Peyer's patch (tissue), 4 donors: Measurements from ENCODE around the gene DNM3. TPM values are rescaled to one million over a fixed set of nuclear protein-coding genes. Genes with fewer than 3 reads are reported as not detected.

Experiments used
- DNase-seq, 3 donors: peaks; one replicate each; pipeline ENCODE4 v3.0.0-alpha.2; 2017 to 2019
- H3K27ac ChIP-seq, 4 donors: fragments of 200-600 bp; sonication (generic); one replicate each; pipeline ENCODE4 v1.5.1; 2016 to 2019
- H3K27me3 ChIP-seq, 2 donors: fragments of 200-600 bp; sonication (generic); one replicate each; pipeline ENCODE4 v1.5.1; 2019
- H3K36me3 ChIP-seq, 3 donors: fragments of 200-600 bp; sonication (generic); one replicate each; pipeline ENCODE4 v1.5.1; 2016 to 2019
- H3K4me1 ChIP-seq, 4 donors: fragments of 200-600 bp; sonication (generic); one replicate each; pipeline ENCODE4 v1.5.1; 2016 to 2019
- H3K4me3 ChIP-seq, 4 donors: fragments of 200-600 bp; sonication (generic); 1 replicate in 3 of 4; 2 replicates in 1 of 4; pipeline ENCODE4 v1.5.1; 2016 to 2019; ENCODE audit warnings: mild to moderate bottlenecking in 1 of 4
- H3K9me3 ChIP-seq, 4 donors: fragments of 200-600 bp; sonication (generic); one replicate each; pipeline ENCODE4 v1.5.1; 2016 to 2019; ENCODE audit warnings: mild to moderate bottlenecking in 1 of 4
- POLR2A ChIP-seq, 2 donors: fragments of 450-650 bp; IDR thresholded peaks; one replicate each; pipeline ENCODE4 v1.5.1; 2017; ENCODE audit warnings: antibody characterized with exemption in 2 of 2, mild to moderate bottlenecking in 2 of 2, moderate library complexity in 2 of 2
- small RNA-seq, 2 donors: library from RNA; depleted of rRNA; stranded (forward); fragments of <200 nt; gene quantifications; one replicate each; pipeline ENCODE3, GENCODE V24; 2016
- total RNA-seq, 4 donors: library from RNA; depleted of rRNA; stranded (reverse); fragments of >200 nt; gene quantifications; one replicate each; pipeline ENCODE4 v1.1.0, GENCODE V29; 2016
- TF ChIP-seq, protein P1 (sequence below), 6 experiments: fragments of 450-650 bp in 4 of 6; fragments of 200-600 bp in 2 of 6; sonication (generic) in 1 of 6; IDR thresholded peaks; one replicate each; pipeline ENCODE4 v1.5.1; 2017 to 2019; ENCODE audit warnings: antibody characterized with exemption in 6 of 6, mild to moderate bottlenecking in 3 of 6, moderate library complexity in 1 of 6

Gene DNM3
- total RNA-seq, 4 donors from 2014 or later: 1.4 to 11.6 (median 2.0) TPM

DNA sequence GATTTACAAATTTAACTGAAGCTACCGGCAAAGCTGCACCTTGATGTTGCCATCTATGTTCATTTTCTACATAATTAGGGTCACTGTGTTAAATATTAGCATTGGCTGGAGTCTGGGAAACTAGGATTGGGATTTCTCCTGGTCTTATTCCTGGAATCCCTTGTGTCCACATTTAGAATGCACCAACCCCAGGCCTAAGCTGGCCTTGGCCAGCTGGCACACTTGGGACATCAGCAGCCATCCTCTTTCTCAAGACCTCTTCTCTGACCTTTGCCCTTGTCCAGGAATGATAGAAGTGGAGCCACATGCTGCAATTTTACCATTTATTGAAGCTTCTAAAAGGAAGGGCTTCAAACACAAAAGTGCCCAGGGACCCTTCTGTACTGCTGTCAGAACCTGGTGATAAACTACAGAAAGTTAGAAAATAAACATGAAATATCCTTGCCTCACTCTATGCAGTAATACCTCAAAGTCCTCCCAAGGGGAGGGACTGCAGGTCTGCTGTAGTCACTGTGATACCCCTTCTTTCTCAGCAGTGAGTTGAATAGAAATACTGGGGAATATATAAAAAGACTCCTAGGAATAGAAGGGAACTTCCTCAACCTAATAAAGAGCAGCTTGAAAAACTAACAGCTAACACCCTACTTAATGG, 616.3 kb downstream of the DNM3 start:
- no peaks in the 10 kb centered on the region for H3K4me1 ChIP-seq
- no peak for DNase-seq
- TF ChIP-seq, protein P1, sequence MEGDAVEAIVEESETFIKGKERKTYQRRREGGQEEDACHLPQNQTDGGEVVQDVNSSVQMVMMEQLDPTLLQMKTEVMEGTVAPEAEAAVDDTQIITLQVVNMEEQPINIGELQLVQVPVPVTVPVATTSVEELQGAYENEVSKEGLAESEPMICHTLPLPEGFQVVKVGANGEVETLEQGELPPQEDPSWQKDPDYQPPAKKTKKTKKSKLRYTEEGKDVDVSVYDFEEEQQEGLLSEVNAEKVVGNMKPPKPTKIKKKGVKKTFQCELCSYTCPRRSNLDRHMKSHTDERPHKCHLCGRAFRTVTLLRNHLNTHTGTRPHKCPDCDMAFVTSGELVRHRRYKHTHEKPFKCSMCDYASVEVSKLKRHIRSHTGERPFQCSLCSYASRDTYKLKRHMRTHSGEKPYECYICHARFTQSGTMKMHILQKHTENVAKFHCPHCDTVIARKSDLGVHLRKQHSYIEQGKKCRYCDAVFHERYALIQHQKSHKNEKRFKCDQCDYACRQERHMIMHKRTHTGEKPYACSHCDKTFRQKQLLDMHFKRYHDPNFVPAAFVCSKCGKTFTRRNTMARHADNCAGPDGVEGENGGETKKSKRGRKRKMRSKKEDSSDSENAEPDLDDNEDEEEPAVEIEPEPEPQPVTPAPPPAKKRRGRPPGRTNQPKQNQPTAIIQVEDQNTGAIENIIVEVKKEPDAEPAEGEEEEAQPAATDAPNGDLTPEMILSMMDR (IDR thresholded peaks at IDR 0.05): no peak
- TF ChIP-seq POLR2A (IDR thresholded peaks at IDR 0.05): no peak
- H3K27ac ChIP-seq: no peak overlapping the region
- H3K36me3 ChIP-seq: no peaks in the 10 kb centered on the region
- H3K4me3 ChIP-seq: no peak overlapping the region
- no peaks in the 10 kb centered on the region for H3K27me3 ChIP-seq
- no peaks in the 10 kb centered on the region for H3K9me3 ChIP-seq

DNA sequence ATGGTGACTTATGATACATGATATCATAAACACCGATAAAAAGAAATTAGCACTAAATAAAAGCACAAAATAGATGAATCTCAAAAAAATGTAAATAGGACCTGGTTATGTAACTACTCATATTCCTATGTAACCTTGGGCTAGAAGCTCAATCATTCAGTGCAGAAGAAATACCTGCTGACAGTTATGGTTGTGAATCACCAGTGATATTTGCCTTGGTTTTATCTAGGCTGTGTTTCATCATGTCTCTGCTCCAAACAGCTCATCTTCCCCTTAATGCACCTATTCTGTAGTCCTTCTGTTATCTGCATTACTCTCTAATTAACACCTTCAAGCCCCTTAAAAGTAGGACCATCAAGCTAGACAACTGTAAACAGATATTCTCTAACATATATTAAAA, 618.9 kb downstream of the DNM3 start:
- Histone ChIP-seq H3K9me3 (no peaks in the 10 kb centered on the region), H3K4me1 (no peaks in the 10 kb centered on the region), H3K36me3 (no peaks in the 10 kb centered on the region), H3K4me3 (no peak overlapping the region), H3K27me3 (no peaks in the 10 kb centered on the region), H3K27ac (no peak overlapping the region)
- no peak for TF ChIP-seq POLR2A (IDR thresholded peaks at IDR 0.05)
- TF ChIP-seq, protein P1 (IDR thresholded peaks at IDR 0.05): no peak
- no peak for DNase-seq

DNA sequence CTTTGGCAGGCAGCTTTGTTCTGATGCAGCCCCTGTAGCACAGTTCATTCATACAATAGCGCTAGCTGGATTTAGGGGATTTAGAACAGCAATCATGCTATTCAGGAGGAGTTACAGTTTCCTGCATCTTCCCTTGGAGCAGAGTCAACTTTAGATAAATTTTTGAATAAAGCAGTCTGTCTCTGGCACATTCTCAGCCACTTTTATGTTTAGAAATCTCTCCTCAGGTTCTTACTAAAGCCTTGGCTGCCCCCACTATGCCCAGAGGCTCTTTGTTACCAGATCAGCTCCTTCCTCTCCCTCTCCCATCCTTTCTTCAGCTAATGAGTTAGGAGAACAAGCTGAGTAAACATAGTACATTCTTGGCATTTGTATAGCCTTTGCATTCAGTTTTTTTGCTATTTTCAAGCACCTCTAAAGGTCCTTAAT, 619.6 kb downstream of the DNM3 start:
- TF ChIP-seq POLR2A (IDR thresholded peaks at IDR 0.05): no peak
- TF ChIP-seq, protein P1 (IDR thresholded peaks at IDR 0.05): no peak
- Histone ChIP-seq H3K36me3 (no peaks in the 10 kb centered on the region), H3K27me3 (no peaks in the 10 kb centered on the region), H3K27ac (no peak overlapping the region), H3K4me3 (no peak overlapping the region), H3K4me1 (no peaks in the 10 kb centered on the region), H3K9me3 (no peaks in the 10 kb centered on the region)
- DNase-seq: no peak

Small RNA genes within 50 kb of the gene (small RNA-seq; reads per million reads assigned to genes)
- 0.23 to 0.64 reads per million in 2 donors for gene MIR199A2
- 0 reads per million in 2 donors for gene RNU6-157P

Other genes with a start within 250 kb of the DNM3 start
- gene MYOCOS, start 219.3 kb upstream of the DNM3 start, total RNA-seq: not detected
- gene MYOC, start 188.8 kb upstream of the DNM3 start, total RNA-seq: 1 to 10 TPM in 3 of 4 donors, not detected in 1; 1.2 to 3.3 (median 1.5) TPM
- 10 to 100 TPM in 2 of 4 donors, 1 to 10 TPM in 2; 8.0 to 12.1 (median 10.3) TPM for gene VAMP4, start 99.4 kb upstream of the DNM3 start, total RNA-seq
- 10 to 100 TPM; 19.2 to 38.0 (median 28.3) TPM for gene METTL13, start 59.8 kb upstream of the DNM3 start, total RNA-seq